GM19023 (cell line): Measurements from ENCODE around the gene CCDC12.

Experiments used
- ATAC-seq: cut with Tn5 transposase; IDR thresholded peaks from one replicate; pipeline ENCODE4 v1.9.1; 2021; ENCODE audit warnings: mild to moderate bottlenecking, moderate library complexity; ENCODE audit not compliant: unreplicated experiment

The CCDC12 gene

DNA sequence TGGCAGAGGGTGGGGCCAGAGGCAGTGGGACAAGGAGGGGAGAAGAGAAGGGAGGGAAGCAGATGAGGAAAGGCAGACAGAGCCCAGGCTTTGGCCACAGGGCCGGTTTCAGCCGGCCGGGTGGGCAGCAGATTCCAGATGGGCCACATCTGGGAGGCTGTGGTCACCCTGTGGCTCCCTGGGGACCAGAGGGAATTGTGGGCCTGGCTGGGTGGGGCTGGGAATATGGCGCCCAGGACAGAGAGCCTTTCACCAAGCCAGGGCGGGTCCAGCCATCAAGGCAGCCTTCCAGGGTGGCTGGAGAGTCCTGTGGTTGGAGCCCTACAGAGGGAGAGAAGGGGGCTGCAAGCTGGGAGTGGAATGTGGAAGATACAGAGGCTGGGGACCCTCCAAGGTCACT lies 80.2 kb downstream of the CCDC12 start:
- ATAC-seq: no peak

DNA sequence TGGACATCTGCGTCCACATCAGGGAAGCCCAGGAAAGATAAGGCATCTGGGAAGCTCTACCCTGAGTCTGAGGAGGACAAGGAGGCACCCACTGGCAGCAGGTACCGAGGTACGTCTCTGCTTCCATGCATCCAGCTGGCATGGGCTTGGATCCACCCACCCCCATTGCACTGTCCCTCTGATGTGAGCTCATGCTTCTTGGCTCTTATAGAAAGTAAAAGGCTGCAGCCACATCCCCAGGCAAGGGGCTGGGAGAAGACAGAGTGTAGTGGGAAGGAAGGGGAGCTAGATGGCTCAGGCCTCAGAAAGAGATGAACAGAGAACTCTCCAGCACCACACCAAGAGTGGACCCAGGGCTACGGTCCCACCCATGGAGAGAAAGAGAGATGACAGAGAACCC lies 80.8 kb downstream of the CCDC12 start:
- ATAC-seq: no peak

- ATAC-seq: no peak
Measured at GRCh38 chr3:46895204-46895660, 81.3 kb downstream of the CCDC12 start.

GRCh38 chr3:46894256-46894655 lies 82.3 kb downstream of the CCDC12 start:
- no peak for ATAC-seq

GRCh38 chr3:46893763-46894162 lies 82.8 kb downstream of the CCDC12 start:
- ATAC-seq: no peak

DNA sequence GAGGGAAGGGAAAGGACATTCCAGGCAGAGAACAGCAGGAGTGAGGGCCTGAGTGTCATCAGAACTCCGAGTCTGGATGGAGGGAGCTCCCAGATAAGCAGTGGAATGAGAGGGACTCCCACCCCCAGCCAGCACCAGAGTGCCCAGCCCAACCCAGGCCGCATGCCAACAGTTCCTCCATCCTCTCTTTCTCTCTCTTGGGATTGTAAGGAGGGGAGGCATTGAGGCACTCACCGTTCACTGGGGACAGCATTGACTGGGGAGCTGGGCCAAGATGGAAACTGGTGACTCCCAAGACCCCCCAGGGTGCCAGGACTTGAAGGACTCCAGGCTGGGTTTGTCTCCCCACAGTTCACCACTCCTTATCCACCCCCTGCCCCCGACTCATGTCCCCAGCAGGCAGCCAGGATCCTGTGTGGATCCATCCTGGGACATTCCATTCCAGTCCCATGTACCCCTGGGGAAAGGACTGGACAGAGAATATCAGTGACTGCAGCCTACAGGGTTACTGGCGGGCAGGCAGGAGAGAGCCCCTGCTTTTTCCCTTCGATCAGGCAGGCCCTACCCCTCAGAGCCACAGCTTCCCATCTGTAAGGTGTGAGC lies 83.3 kb downstream of the CCDC12 start:
- no peak for ATAC-seq

- ATAC-seq: no peak
Measured at GRCh38 chr3:46892285-46893145, 84.0 kb downstream of the CCDC12 start.

GRCh38 chr3:46891132-46891531 lies 85.4 kb downstream of the CCDC12 start:
- ATAC-seq: no peak

DNA sequence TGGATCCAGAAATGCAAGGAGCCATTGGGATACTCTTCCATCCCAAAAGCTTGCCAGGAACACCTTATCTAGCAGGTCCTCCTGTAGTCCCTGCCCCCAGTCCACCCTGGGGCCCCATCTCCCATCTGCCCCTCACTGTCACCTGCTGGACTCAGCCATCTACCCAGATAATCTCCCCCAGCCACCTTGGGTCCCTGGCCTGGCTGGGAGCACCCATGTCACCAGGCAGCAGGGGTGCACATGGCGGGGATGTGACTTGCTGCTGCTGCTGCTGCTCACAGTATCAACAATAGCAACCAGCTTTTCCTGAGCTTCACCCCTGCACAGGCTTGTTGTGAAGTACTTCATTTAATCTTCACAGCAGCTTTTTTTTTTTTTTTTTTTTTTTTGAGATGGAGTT lies 86.4 kb downstream of the CCDC12 start:
- ATAC-seq: no peak

DNA sequence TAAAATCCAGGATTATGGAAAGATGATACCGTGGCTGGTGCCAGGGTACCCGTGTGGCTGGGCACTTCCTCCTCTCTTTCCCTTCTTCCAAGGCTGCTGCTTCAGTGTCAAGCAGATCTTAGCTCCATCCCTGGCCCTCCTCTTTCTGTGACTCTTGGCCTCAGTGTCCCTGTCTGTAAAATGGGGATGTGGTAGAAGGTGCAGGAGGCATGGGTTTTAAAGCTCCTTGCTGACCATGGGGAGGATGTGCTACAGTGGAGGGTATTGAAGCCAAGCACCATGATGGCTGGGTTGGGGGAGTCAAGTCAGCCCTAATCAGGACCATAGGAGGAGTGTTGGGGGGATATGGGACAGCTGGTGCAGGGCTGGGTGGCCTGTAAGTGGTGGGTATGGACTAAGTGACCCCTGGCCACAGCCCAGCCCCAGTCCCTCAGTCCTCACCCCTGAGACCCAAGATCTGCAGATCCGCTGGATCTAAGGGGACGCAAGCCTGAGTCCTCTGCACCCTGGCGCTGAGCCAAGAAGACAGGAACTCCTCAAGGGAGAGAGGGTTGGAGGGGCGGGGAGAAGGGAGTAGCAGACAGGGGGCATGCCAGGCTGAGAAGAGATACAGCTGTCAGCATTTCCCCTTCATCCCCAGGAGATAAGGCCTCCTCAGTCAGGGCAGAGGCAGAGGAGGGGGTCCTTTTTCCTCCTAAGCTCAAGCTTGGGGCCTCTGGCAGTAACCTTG lies 87.0 kb downstream of the CCDC12 start:
- ATAC-seq: no peak

- no peak for ATAC-seq
Measured at GRCh38 chr3:46888705-46889104, 87.8 kb downstream of the CCDC12 start.

- no peak for ATAC-seq
Measured at GRCh38 chr3:46887980-46888494, 88.5 kb downstream of the CCDC12 start.

- no peak for ATAC-seq
Measured at GRCh38 chr3:46885612-46886011, 90.9 kb downstream of the CCDC12 start.

DNA sequence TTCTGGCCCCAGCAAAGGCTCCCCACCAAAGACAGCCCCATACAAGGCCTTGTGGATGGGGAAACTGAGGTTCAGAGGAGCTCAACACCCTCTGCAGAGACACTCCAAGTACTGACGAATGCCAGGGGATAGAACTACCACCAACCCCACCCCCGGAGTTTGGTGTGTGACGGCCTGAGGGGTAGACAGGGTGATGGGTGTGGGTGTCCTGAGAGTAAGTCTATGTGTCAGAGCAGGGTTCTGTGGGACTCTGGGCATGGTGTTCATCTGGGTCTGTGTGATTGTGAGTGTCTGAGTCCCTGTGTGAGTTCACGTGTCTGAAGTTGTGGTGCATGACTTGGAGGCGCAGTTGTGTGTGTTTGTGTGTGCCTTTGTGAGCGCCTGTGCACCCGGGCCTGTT lies 91.6 kb downstream of the CCDC12 start:
- no peak for ATAC-seq

DNA sequence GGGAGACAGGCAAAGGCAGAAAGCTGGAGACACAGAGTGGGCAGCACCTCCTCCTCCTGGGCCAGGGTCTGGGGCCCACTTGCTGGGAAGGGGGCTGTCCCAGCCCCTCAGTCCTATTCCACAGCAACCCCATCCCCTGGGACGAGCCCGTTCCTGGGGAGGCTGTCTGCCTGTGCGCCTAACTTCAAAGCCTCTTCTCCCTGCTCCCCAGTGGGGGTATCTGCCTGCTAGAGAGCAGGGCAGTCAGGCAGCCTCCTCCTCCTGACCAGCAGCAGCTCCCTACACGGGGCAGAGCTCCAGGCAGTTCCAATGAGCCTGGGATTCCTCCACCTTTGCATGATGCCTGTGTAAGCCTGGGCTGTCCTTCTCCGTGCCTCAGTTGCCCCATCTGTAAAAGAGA lies 92.1 kb downstream of the CCDC12 start:
- no peak for ATAC-seq

- ATAC-seq: no peak
Measured at GRCh38 chr3:46883830-46884185, 92.7 kb downstream of the CCDC12 start.

DNA sequence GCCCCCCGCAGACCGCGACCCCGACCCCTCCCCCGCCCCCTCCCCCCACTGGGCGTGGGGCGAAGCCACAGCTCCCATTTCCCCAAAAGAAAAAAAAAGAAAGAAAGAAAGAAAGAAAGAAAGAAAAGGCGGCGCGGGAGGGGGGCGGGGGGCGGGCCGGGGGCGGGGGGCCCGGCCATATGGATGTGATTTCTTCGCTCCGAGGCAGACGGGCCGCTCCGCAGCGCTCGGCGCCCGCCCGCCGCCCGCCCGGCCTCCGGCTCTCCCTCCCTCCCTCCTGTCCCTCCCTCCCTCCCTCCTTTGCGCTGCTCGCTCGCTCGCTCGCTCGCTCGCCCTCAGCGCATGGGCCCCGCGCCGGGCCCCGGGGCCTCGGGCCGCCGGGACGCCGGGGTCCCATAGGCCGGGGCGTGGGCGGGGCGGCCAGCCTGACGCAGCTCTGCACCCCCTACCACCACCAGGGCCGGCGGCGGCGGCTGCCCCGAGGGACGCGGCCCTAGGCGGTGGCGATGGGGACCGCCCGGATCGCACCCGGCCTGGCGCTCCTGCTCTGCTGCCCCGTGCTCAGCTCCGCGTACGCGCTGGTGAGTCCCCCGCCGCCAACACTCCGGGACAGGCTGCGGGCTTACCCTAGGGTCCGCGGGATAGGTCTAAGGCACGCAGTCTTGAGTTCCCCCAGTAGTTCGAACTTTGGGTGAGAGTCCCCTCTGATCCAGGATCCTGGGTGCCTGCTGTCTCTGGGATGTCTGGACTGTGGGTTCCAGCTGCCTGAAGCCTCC lies 93.3 kb downstream of the CCDC12 start:
- no peak for ATAC-seq

GRCh38 chr3:46882377-46883053 lies 94.0 kb downstream of the CCDC12 start:
- no peak for ATAC-seq

DNA sequence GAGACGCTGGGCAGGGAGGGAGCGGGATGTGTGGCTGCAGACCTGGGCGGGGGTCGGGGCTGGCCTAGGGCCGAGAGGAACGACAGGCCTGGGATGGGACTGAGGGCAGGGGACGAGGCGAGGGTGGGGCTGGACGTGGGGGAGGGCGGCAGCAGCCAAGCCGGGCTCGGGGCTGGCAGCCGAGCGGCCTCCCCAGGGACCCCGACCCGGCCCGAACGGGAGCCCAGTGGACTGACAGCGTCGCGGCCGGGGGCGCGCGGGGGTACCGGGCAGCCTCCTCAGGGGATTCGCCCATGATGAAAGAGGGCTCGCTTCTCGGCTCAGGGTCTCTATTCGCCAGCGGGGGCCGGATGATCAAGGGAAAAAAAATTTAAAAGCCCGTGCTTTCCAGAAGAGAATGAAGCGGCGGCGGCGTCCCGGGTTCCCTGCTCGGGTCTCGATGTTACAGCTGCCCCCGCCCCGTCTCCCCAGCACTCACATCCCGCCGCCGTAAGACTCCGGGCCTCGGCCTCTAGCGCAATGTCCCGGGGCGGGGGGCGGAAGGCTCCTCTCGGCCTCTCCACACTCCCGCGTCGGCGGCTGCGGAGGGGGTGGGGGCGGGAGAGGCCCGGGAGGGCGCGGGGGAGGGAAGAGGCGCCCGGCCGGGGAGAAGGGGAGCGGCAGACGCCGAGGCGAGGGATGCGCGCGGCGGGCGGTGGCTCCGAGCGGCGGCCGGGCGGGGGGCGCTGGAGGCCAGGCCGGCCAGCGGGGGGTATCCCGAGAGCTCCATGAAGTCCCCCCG lies 94.8 kb downstream of the CCDC12 start:
- no peak for ATAC-seq
